ENCODE measurements around the gene EPHA2.

DNA sequence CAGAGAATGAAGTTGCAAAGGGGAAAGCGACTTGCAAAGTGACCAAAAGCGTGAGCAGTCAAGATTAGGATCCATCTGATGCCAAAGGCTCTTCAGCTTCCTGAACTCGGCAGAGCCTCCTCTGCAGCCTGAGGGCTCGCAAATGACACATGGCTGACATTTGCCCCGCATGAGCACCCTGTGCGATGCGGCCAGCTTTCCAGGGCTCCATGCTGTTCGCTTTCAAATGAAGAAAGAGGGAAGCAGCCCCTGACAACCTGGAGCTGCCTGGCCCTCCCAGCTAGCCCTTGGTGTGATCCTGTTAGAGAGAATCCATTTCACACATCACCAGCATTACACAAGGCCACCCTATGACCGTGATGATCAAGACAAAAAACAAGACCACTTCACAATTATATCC, 62.3 kb downstream of the EPHA2 start:
- TF ChIP-seq POLR2A (IDR thresholded peaks at IDR 0.05; ENCODE audit: low read depth, low read length) (no peak), POLR2AphosphoS5 (IDR thresholded peaks at IDR 0.05; ENCODE audit: low read depth, low read length) (no peak)
